ENCODE measurements around the gene CHD6.

CHD6 gene

DNA sequence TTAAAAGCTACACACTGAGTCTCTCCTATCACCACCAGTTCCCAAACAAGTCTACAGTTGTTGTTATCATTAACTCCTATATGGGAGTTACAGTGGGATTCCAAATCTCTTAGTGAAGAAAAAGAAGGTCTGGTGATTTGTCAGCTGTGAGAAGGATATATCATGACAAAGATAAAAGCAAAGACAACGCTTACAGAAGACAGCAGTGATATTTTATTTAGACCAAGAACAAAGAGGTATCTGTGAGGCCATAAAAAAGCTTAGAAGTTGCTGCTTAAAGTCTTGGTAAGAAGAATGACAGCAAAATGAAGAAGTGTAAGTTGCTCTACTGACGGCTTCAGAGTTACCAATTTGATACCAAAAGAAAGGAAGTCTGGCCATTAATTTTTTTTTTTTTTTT, 47.2 kb downstream of the CHD6 start:
- no peak for TF ChIP-seq TOX (CRISPR knock-in tag; IDR thresholded peaks at IDR 0.05; ENCODE audit: borderline replicate concordance)
- TF ChIP-seq CREB5 (CRISPR knock-in tag; IDR thresholded peaks at IDR 0.05; ENCODE audit: low read depth): no peak
- no peak for TF ChIP-seq CSRNP3 (CRISPR knock-in tag; IDR thresholded peaks at IDR 0.05)
- no peak for TF ChIP-seq RARB (CRISPR knock-in tag; IDR thresholded peaks at IDR 0.05)
- no peak for TF ChIP-seq ISL1 (CRISPR knock-in tag; IDR thresholded peaks at IDR 0.05)
- TF ChIP-seq, protein P1, sequence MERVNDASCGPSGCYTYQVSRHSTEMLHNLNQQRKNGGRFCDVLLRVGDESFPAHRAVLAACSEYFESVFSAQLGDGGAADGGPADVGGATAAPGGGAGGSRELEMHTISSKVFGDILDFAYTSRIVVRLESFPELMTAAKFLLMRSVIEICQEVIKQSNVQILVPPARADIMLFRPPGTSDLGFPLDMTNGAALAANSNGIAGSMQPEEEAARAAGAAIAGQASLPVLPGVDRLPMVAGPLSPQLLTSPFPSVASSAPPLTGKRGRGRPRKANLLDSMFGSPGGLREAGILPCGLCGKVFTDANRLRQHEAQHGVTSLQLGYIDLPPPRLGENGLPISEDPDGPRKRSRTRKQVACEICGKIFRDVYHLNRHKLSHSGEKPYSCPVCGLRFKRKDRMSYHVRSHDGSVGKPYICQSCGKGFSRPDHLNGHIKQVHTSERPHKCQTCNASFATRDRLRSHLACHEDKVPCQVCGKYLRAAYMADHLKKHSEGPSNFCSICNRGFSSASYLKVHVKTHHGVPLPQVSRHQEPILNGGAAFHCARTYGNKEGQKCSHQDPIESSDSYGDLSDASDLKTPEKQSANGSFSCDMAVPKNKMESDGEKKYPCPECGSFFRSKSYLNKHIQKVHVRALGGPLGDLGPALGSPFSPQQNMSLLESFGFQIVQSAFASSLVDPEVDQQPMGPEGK (CRISPR knock-in tag; IDR thresholded peaks at IDR 0.05; ENCODE audit: borderline replicate concordance): no peak
- no peak for TF ChIP-seq ZNF70 (CRISPR knock-in tag; IDR thresholded peaks at IDR 0.05)
- no peak for TF ChIP-seq ZC3H10 (CRISPR knock-in tag; IDR thresholded peaks at IDR 0.05)
- no peak for TF ChIP-seq ZFP30 (CRISPR knock-in tag; IDR thresholded peaks at IDR 0.05)
- no peak for TF ChIP-seq PPARA (CRISPR knock-in tag; IDR thresholded peaks at IDR 0.05; ENCODE audit: borderline replicate concordance)
- TF ChIP-seq ESRRG (CRISPR knock-in tag; IDR thresholded peaks at IDR 0.05): no peak
- no peak for TF ChIP-seq ZFP3 (CRISPR knock-in tag; IDR thresholded peaks at IDR 0.05)
- no peak for TF ChIP-seq BACH2 (CRISPR knock-in tag; IDR thresholded peaks at IDR 0.05; ENCODE audit: borderline replicate concordance)
- no peak for TF ChIP-seq TCF4 (CRISPR knock-in tag; IDR thresholded peaks at IDR 0.05; ENCODE audit: borderline replicate concordance)
- TF ChIP-seq ZNF565 (CRISPR knock-in tag; conservative IDR thresholded peaks at IDR 0.05; ENCODE audit: low read depth): no peak
- TF ChIP-seq OSR1 (CRISPR knock-in tag; IDR thresholded peaks at IDR 0.05): no peak
- ATAC-seq: no peak

- no peak for ATAC-seq
- no peak for TF ChIP-seq PPARA (CRISPR knock-in tag; IDR thresholded peaks at IDR 0.05; ENCODE audit: borderline replicate concordance)
- TF ChIP-seq ISL1 (CRISPR knock-in tag; IDR thresholded peaks at IDR 0.05): no peak
- TF ChIP-seq CREB5 (CRISPR knock-in tag; IDR thresholded peaks at IDR 0.05; ENCODE audit: low read depth): no peak
- no peak for TF ChIP-seq TCF4 (CRISPR knock-in tag; IDR thresholded peaks at IDR 0.05; ENCODE audit: borderline replicate concordance)
- TF ChIP-seq POU6F1 (CRISPR knock-in tag; IDR thresholded peaks at IDR 0.05; ENCODE audit: borderline replicate concordance, low read depth): no peak
- no peak for TF ChIP-seq ZNF565 (CRISPR knock-in tag; conservative IDR thresholded peaks at IDR 0.05; ENCODE audit: low read depth)
- no peak for TF ChIP-seq GLIS3 (CRISPR knock-in tag; IDR thresholded peaks at IDR 0.05)
- no peak for TF ChIP-seq ZNF8 (CRISPR knock-in tag; IDR thresholded peaks at IDR 0.05)
- no peak for TF ChIP-seq ZFP30 (CRISPR knock-in tag; IDR thresholded peaks at IDR 0.05)
- TF ChIP-seq CSDC2 (CRISPR knock-in tag; IDR thresholded peaks at IDR 0.05): no peak
- TF ChIP-seq ZNF70 (CRISPR knock-in tag; IDR thresholded peaks at IDR 0.05): no peak
- TF ChIP-seq CSRNP3 (CRISPR knock-in tag; IDR thresholded peaks at IDR 0.05): no peak
- TF ChIP-seq BACH2 (CRISPR knock-in tag; IDR thresholded peaks at IDR 0.05; ENCODE audit: borderline replicate concordance): no peak
- TF ChIP-seq ESRRG (CRISPR knock-in tag; IDR thresholded peaks at IDR 0.05): no peak
- TF ChIP-seq, protein P1 (CRISPR knock-in tag; IDR thresholded peaks at IDR 0.05; ENCODE audit: borderline replicate concordance): no peak
- TF ChIP-seq ZC3H10 (CRISPR knock-in tag; IDR thresholded peaks at IDR 0.05): no peak
- TF ChIP-seq TSHZ2 (CRISPR knock-in tag; IDR thresholded peaks at IDR 0.05): no peak
These were observed 47.6 kb downstream of the CHD6 start for GRCh38 chr20:41570557-41570956.
